ENCODE measurements around the gene MPV17L2.

The MPV17L2 gene

DNA sequence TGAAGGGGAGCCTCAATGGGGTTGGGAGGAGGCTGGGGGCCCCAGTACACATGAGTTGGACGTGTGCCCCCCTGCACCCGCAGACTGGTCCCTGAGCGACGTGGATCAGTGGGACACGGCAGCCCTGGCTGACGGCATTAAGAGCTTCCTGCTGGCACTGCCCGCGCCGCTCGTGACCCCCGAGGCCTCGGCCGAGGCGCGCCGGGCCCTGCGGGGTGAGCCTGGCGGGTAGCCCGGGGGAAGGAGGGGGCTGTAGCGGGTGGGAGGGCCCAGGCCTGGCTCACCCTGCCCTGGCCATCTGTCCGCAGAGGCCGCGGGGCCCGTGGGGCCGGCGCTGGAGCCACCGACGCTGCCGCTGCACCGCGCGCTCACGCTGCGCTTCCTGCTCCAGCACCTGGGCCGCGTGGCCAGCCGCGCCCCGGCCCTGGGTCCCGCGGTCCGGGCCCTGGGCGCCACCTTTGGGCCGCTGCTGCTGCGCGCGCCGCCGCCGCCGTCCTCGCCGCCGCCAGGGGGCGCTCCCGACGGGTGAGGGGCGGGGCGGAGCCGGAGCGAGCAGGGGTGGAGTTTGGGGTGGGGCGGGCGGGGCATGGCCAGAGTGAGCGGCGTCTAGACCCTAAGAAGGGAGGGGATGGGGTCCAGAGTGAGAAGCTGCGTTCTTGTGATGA is 31.9 kb upstream of the MPV17L2 start:
- peak; percentile 75 to 82 for DNase-seq

DNA sequence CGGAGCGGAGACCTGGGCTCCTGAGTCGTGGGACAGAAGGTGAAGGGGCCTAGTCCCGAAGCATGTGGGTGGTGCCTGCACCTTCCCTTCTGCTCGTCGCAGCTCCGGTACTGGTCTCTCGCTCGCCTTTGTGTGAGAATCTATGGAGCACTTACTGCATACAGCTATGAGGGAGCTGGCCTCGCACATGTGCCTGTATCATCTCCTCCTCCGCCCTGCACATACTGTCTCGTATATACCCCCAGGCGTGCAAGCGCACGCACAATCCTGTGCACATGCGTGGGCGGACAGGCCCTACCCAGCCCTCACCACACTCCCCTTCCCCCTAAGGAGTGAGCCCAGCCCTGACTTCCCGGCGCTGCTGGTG is 31.4 kb upstream of the MPV17L2 start:
- no peak for DNase-seq

GRCh38 chr19:18164072-18164471 is 28.9 kb upstream of the MPV17L2 start:
- no peak for DNase-seq

DNA sequence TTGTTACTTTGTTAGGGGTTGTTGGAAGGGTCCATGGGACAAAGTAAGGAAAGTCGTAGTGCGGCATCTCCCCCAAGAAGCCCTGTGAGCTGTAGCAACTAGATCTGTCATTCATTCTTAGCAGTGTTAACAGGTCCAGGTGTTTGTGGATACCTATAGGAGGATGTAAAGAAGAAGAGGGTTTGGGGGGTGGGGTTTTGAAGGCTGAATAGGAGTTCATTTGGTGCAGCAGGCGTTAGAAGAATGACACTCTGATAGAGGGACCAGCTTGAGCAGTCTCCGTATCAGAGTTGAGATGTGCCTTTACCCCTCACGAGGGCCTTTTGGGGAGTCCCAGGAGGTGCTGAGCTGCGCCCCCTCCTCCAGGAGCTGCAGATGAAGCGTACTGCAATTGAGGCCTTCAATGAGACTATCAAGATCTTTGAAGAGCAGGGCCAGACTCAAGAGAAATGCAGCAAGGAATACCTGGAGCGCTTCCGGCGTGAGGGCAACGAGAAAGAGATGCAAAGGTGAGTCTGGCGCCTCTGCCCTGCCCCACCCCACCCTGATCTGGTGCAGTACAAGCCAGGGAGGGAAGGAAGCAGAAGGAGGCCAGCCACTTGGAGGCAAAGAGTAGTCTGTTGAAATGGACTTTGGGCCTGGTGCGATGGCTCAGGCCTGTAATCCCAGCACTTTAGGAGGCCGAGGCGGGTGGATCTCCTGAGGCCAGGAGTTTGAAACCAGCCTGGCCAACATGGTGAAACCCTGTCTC is 27.0 kb upstream of the MPV17L2 start:
- DNase-seq = no peak

GRCh38 chr19:18167011-18167410 is 26.0 kb upstream of the MPV17L2 start:
- no peak for DNase-seq

- DNase-seq = peak; percentile 72 to 73
Measured at GRCh38 chr19:18167975-18168645, 24.9 kb upstream of the MPV17L2 start.

DNA sequence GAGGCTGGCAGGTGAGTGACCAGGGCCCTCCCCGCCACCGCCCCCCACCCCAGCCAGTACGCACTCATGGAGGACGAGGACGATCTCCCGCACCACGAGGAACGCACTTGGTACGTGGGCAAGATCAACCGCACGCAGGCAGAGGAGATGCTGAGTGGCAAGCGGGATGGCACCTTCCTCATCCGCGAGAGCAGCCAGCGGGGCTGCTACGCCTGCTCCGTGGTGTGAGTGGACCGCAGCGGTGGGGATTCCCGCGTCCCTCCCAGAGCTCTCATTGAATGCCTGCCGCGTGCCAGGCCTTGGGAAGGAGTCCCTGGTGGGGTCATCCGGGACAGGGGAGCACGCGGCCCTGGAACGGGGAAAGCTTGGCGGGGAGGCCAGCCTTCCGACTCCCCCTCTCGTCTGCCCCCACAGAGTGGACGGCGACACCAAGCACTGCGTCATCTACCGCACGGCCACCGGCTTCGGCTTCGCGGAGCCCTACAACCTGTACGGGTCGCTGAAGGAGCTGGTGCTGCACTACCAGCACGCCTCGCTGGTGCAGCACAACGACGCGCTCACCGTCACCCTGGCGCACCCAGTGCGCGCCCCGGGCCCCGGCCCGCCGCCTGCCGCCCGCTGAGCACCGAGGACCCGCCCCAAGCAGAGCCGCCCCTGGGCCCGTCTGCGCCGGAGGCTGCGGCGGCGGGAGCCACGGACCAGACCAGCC is 24.2 kb upstream of the MPV17L2 start:
- DNase-seq = no peak

- peak in 1 of 2 donors; percentile 74 for DNase-seq
Measured at GRCh38 chr19:18170714-18171255, 22.2 kb upstream of the MPV17L2 start.

GRCh38 chr19:18171605-18172327 is 21.3 kb upstream of the MPV17L2 start:
- peak in 1 of 2 donors; percentile 46 for DNase-seq

- DNase-seq = no peak
Measured at GRCh38 chr19:18172331-18173053, 20.5 kb upstream of the MPV17L2 start.

- peak; percentile 30 to 86 for DNase-seq
Measured at GRCh38 chr19:18173054-18173571, 19.9 kb upstream of the MPV17L2 start.

GRCh38 chr19:18173572-18174288 is 19.3 kb upstream of the MPV17L2 start, which contains the start of gene IFI30:
IFI30 (plus strand) TSS chr19:18173813; CDS start chr19:18173842, 29 bp downstream.
- DNase-seq = peak; percentile 69 to 91

DNA sequence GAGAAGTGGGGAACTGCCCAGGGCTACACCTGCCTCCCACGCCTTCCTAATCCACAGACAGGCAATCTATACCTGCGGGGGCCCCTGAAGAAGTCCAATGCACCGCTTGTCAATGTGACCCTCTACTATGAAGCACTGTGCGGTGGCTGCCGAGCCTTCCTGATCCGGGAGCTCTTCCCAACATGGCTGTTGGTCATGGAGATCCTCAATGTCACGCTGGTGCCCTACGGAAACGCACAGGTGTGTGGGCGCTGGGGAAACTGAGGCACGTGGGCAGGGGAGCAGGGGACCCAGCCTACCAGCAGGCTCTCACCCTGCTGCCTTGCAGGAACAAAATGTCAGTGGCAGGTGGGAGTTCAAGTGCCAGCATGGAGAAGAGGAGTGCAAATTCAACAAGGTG is 18.0 kb upstream of the MPV17L2 start:
- DNase-seq = no peak

GRCh38 chr19:18176367-18177310 is 16.4 kb upstream of the MPV17L2 start:
- DNase-seq = no peak

DNA sequence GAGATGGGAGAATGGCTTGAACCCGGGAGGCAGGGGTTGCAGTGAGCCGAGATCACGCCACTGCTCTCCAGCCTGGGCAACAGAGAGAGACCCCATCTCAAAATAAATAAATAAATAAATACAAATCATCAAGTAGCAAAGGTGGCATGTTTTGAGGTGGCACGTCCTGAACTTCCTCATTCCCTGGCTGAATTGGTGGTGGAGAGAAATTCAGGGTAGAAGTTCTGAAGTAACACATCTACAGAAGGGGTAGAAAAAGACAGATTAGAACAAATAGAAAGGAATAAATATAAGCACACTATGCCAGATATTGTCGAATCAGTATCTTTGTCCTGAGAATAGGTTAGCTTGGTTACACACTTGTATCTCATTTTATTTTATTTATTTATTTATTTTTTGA is 13.1 kb upstream of the MPV17L2 start:
- DNase-seq = no peak

- DNase-seq = no peak
Measured at GRCh38 chr19:18183529-18183928, 9.5 kb upstream of the MPV17L2 start.

DNA sequence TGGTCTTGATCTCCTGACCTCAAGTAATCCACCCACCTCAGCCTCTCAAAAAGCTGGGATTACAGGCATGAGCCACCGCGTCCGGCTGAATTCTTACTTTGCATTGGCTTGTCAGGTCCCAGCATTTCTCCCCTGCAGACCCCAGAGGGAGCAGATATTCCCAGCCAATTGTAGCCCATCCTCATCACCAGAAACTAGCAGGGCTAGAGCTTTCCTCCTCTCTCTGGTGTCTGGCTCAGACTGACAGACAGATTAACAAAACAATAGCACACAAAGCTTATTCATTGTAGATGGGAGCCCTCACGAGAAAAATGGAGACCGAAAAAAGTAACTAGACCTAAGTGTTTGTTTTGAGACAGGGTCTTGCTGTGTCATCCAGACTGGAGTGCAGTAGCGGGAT is 7.5 kb upstream of the MPV17L2 start:
- DNase-seq = no peak

GRCh38 chr19:18190278-18190677 is 2.7 kb upstream of the MPV17L2 start:
- DNase-seq = no peak

DNA sequence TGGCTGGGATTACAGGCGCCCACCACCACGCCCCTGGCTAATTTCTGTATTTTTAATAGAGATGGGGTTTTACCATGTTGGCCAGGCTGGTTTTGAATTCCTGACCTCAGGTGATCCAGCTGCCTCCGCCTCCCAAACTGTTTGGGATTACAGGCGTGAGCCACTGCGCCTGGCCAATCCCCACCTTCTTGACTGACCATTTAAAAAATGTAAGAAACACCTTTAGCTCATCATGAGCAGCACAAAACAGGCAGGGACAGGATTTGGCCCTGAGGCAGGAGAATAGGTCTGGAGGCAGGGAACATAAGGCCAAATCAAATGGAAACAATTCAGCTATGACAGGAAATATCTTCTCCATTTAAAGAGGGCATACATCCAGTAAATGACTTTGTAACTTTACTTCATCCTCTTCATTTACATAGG is 1.4 kb upstream of the MPV17L2 start:
- no peak for DNase-seq

Measured in CD4-positive, alpha-beta T cell treated with Interleukin-4 for 1 hour (primary cell).